Measurements from ENCODE around the gene CTSZ.
"Not testable (repeated sequence)": the region's sequence is repeated elsewhere in the genome, so short reads cannot be mapped to it uniquely, and the experiment has no call there.

Gene CTSZ

DNA sequence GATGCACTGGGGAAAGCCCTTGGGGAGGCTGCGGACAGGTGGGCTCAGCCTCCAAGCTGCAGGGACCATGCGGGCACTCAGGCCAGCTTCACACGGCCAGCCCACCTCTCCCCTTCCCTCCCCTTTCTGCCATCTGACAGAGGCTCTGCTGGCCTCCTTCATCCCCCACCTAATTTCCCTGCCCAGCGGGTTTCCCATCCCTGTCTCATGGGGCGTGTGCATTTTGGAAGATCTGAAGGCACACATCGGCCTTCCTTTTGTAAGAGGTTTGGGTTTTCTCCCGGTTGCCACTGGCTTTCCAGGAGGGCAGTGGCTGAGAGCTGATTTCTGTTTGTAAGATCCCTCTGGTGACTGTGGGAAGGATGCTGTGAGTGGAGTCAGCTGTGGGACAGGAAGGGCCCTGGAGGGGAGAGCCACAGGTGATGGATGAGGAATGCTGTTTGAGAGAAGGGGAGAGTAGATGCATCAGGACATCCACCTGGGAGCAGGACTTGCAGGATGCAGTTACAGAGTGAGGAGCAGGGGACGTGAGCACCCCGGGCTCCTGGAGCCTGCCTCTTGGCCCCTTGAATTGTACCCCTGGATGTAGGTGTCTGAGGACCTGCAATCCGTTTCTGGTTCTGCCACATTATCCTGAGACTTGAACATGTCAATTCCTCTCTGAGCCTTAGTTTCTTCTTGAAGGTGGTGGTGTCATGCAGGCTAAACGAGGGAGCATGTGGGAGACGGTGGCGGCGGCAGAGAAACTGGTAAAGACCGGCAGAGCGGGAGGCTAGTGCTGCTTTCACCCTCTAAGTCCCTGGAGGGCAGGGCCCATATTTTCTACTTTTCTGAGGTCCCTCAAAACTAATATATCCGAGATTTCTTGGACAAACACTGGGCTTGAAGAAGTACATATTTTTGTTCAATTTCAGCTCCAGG lies 6.2 kb upstream of the CTSZ start:
- peak; percentile 22 for DNase-seq
- H3K36me3 Mint-ChIP-seq (ENCODE audit: low read depth) = peaks cover 1% of the 10 kb centered on the region
- no peaks in the 10 kb centered on the region for H3K27me3 Mint-ChIP-seq
- H3K9me3 Mint-ChIP-seq = no peaks in the 10 kb centered on the region
- no peak overlapping the region for H3K27ac Mint-ChIP-seq
- H3K4me1 Mint-ChIP-seq (ENCODE audit: low read depth) = peaks cover 45% of the 10 kb centered on the region
- H3K4me3 Mint-ChIP-seq = no peak overlapping the region

DNA sequence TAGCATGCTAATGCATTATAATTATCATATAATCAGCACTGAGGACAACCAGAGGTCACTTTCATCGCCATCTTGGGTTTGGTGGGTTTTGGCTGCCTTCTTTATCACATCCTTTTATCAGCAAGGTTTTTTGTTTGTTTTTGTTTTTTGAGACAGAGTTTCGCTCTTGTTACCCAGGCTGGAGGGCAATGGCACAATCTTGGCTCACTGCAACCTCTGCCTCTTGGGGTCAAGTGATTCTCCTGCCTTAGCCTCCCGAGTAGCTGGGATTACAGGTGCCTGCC lies 4.8 kb upstream of the CTSZ start:
- H3K27me3 Mint-ChIP-seq; H3K27ac Mint-ChIP-seq; H3K4me3 Mint-ChIP-seq; DNase-seq; H3K9me3 Mint-ChIP-seq; H3K36me3 Mint-ChIP-seq (ENCODE audit: low read depth): not testable (repeated sequence)
- H3K4me1 Mint-ChIP-seq (ENCODE audit: low read depth) = peaks cover 38% of the 10 kb centered on the region

DNA sequence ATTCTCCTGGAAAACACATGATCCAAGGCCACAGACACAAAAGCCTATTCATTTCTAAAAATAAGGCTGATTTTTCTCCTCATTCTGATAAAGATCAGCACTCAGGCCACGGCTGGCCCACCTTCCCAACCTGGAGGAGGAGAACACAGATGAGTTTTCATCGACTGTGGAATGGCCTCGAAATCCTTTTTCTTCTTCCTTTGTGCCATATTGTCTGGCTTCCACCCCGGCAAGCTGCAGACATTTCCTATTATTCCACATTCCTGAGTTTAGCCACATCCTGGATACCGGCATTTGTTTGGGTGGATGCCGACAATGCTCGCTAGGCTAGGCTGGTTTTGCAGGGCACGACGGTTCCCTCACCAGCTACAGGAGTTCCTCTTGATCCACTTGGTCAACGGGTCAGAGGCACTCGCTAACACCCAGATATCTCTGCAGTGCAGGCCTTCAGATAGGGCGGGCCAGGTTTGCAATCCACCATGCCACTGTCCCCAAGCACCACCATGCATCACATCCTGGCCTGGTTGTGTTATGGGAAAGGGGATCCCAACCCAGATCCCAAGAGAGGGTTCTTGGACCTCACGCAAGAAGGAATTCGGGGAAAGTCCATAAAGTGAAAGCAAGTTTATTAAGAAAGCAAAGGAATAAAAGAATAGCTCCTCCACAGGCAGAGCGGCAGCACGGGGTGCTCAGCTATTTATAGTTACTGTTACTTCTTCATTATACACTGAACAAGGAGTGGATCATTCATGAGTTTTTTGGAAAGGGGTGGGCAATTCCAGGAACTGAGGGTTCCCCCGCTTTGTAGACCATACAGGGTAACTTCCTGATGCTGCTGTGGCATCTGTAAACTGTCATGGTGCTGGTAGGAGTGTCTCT lies 4.2 kb upstream of the CTSZ start:
- no peaks in the 10 kb centered on the region for H3K27me3 Mint-ChIP-seq
- no peak overlapping the region for H3K4me3 Mint-ChIP-seq
- DNase-seq = peak; percentile 23
- no peak overlapping the region for H3K27ac Mint-ChIP-seq
- H3K9me3 Mint-ChIP-seq = no peaks in the 10 kb centered on the region
- peaks cover 32% of the 10 kb centered on the region for H3K4me1 Mint-ChIP-seq (ENCODE audit: low read depth)
- H3K36me3 Mint-ChIP-seq (ENCODE audit: low read depth) = peaks cover under 1% of the 10 kb centered on the region

DNA sequence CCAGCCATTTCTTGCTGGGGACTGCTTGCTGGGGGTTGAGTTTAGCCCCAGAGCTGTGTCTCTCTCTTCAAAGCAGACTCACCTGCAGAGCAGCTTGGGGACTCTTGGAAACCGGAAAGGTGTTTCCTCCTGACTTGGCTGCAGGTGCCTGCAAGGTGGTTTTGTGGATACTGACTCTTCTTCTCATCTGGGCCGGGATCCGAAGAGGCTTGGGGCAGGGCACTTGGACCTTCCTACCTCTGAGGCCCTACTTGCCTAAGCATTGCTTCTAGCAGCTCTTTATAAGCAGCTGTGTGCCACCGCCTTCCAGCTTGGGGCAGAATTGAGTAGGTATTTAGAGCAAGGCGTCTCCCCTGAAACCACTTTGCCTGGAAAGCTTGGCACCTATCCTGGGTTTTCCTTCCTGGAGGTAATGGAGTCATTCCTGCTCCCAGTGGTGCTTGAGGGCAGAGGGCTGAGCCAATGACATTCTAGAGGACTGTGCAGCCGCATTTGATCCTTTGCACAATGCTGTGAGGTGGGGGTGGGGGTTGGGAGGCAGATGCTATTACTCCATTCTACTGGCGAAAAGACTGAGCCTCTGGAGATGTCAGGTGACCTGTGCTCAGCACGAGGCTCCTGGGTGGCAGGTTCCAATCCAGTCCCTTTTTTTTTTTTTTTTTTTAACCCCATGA lies 3.4 kb upstream of the CTSZ start:
- Mint-ChIP-seq H3K36me3 (ENCODE audit: low read depth) (peaks cover 2% of the 10 kb centered on the region), H3K4me1 (ENCODE audit: low read depth) (peaks cover 37% of the 10 kb centered on the region), H3K4me3 (no peak overlapping the region), H3K9me3 (no peaks in the 10 kb centered on the region), H3K27me3 (no peaks in the 10 kb centered on the region), H3K27ac (no peak overlapping the region)
- DNase-seq = peak; percentile 28

DNA sequence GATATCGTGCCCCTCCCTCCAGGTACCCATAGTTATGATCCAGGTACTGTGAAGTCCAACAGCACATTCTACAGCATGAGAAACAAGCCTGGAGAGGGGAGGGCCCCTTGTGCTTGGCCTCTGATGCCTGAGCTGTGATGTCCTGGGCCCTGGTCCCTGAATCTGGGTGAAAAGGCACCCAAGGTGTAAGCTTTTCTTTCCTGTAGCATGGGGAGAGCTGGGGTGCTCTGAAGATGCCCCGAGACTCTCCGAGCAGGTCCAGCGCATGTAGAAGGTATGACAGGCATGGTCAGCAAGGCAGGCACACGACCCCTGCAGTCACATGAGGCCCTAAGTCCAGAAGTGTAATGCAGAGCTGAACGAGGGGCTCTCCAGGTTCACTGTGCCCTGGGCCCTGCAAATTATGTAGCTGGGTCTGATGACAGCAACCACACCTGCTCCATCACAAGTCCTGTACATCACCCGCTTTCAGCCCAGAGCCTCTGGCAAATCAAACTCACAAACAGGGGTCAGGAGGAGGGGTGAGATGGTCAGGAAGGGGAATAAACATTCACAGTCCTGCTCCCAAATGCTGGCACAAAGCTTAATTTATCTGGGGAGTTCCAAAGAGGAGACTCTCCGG lies 1.8 kb upstream of the CTSZ start:
- no peak overlapping the region for H3K4me3 Mint-ChIP-seq
- no peaks in the 10 kb centered on the region for H3K9me3 Mint-ChIP-seq
- peaks cover 42% of the 10 kb centered on the region for H3K4me1 Mint-ChIP-seq (ENCODE audit: low read depth)
- H3K27me3 Mint-ChIP-seq = no peaks in the 10 kb centered on the region
- H3K36me3 Mint-ChIP-seq (ENCODE audit: low read depth) = peaks cover 8% of the 10 kb centered on the region
- no peak for DNase-seq
- no peak overlapping the region for H3K27ac Mint-ChIP-seq

DNA sequence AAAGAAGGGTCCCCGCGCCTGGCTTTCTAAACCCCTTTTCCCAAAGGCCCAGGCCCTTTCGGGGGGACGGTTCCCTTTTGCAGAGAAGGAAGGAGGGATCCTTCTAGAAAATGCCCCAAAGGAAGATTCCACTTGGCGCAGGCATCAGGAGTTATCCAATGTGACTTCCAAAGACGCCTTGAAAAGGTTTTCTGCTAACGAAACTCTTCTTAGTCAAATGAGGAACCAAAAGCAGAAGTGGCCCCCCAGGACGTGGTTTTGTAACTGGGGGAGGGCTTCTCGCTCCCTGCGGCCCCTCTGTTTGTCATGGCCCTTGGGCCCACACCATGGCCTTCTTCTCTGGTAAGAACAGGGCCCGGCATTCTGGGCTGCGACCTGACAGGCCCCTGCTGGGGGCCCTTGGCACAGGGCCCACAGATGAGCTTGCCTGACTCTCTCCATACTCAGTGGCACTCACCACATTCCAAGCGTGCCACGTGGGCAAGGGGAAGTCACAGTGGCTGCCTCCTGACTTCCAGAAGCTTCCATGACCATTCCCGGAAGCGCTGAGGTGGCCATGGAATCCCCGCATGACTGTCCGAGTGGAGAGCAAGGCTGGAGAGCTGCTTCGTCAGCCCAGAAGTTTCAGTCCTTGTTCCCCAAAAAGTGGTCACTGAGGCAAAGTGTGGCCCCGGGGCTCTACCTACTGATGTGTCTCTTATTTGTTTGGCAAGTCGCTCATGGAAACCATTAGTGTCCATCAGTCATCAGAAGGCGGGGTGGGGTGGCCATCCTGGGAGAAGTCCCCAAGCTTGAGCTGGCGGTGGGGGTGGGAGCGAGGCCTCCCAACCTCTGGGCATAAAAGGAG lies 834 bp upstream of the CTSZ start:
- H3K9me3 Mint-ChIP-seq = no peaks in the 10 kb centered on the region

DNA sequence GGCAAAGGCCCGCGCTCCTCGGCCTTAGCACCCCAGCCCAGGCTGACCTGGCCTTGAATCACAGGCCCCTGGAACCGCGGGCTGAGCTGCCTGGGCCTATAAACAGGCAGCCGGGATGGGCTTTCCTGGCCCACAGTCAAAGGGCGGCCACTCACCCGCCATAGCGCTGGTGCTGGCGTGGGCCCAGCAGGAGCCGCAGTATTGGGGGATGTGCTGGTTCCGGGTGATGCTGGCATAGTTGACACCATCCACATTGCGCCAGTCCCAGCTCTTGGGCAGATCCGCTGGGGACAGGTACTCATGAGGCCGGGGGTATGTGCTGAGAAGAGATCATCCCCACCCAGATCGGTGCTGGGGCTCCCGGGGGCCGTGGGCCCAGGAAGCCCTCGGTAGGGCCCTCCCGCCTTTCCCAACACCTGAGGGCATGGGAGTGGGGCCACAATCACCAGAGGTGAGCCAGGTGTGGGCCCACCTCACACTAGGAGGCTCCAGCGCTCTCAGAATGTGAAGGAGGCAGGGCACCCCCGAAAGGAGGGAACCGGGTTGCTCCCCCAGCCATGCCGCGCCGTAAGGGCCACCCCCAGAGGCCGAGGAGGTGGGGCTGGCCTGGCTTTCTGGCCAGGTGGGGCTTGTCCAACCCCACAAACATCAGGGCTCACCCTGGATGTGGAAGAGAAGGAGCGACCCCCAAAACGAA lies 739 bp downstream of the CTSZ start:
- H3K27me3 Mint-ChIP-seq = no peaks in the 10 kb centered on the region
- no peaks in the 10 kb centered on the region for H3K9me3 Mint-ChIP-seq
- no peak for DNase-seq
- peaks cover 17% of the 10 kb centered on the region for H3K36me3 Mint-ChIP-seq (ENCODE audit: low read depth)
- H3K4me3 Mint-ChIP-seq = peak overlapping the region; percentile 77
- H3K4me1 Mint-ChIP-seq (ENCODE audit: low read depth) = peaks cover 37% of the 10 kb centered on the region
- H3K27ac Mint-ChIP-seq = peak overlapping the region; percentile 85

More for the DNA sequence above, 834 bp upstream of the CTSZ start:
- H3K27ac Mint-ChIP-seq = peak overlapping the region; percentile 81
- peak; percentile 39 for DNase-seq
- peak overlapping the region; percentile 69 for H3K4me3 Mint-ChIP-seq
- peaks cover 42% of the 10 kb centered on the region for H3K4me1 Mint-ChIP-seq (ENCODE audit: low read depth)
- peaks cover 8% of the 10 kb centered on the region for H3K36me3 Mint-ChIP-seq (ENCODE audit: low read depth)
- H3K27me3 Mint-ChIP-seq = no peaks in the 10 kb centered on the region

DNA sequence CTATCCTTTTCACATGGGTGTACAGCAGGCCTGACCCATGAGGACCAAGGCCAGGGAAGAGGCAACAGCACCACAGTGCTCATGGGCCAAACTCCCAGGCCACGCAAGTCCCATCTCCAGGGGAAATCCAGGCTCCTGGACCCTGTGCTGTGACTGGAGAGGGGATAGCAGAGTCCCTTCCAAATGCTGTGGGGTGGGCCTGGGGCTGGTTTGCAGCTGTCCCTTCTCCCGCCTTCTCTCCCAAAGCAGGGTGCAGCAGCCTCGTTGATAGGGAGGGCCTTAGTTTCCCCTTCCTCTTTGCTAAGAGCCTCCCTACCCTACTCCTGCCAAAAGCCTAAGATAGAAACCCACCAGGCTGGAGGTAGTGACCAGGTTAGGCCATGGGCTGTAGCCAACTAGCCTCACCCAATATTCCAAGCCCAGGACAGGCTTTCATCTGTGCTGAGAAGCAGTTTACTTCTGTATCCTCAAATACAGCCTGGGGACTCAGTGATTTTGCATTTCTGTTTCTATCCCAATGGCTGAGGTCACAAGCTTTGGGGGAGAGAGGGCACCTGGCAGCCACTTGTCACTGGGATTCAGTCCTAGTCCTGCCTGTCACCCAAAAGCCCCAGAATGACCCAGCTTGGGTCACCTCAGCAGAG lies 1.4 kb downstream of the CTSZ start:
- Mint-ChIP-seq H3K27ac (peak overlapping the region; percentile 84), H3K27me3 (no peaks in the 10 kb centered on the region), H3K4me3 (peak overlapping the region; percentile 77), H3K4me1 (ENCODE audit: low read depth) (peaks cover 36% of the 10 kb centered on the region), H3K36me3 (ENCODE audit: low read depth) (peaks cover 21% of the 10 kb centered on the region), H3K9me3 (no peaks in the 10 kb centered on the region)
- peak; percentile 35 for DNase-seq

DNA sequence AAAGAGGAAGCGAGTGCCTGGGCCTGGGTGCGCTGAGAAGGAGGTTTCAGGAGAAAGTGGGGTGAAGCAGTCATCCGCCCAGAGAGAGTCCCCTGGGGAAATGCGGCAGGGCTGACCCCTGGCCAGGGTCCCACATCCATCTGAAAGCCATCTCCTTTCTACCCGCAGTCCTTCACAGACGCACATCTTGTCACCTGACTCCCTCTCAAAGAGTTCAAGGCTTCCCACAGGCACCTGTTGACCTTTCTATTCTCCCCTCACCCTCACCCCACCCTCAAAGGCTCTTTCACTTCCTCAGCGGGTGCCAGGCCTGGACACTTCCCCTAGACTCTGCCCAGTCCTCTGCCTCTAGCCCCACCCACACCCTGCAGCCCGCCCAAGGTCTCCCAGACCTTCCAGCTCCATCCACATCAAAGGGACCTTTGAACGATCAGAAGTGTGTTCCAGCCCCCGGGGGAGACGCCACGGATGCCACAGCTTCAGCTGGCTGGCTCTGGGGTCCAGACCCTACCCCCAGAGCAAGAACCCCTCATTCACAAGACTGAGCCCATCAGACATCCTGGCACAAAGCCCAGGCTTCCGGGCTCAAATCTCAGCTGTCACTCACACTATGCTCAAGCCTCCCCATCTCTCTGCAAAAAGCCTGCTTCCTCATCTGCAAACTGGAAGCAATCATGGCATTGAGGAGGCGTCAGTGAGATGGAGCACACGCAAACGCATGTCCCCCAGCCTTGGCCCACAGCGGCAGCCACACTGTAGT lies 2.1 kb downstream of the CTSZ start:
- Mint-ChIP-seq H3K4me1 (ENCODE audit: low read depth) (peaks cover 36% of the 10 kb centered on the region), H3K4me3 (peak overlapping the region; percentile 77), H3K9me3 (no peaks in the 10 kb centered on the region), H3K27ac (peak overlapping the region; percentile 84), H3K36me3 (ENCODE audit: low read depth) (peaks cover 24% of the 10 kb centered on the region), H3K27me3 (no peaks in the 10 kb centered on the region)
- DNase-seq = peak; percentile 42

DNA sequence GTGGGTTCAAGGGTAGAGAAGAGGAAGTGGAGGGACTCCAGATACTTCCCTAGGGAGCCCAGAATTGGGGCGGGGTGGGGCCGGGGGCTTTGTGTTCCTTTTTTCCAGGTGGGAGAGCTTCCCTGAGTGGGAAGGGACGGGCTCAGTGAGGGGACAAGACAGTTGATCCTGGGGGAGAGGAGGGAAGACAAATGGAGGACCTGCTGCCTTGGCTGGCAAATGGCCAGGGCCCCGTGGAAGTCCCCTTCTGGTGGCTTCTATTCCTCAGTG lies 2.6 kb downstream of the CTSZ start:
- Mint-ChIP-seq H3K27me3 (no peaks in the 10 kb centered on the region), H3K27ac (peak overlapping the region; percentile 84), H3K9me3 (no peaks in the 10 kb centered on the region), H3K4me3 (peak overlapping the region; percentile 77), H3K36me3 (ENCODE audit: low read depth) (peaks cover 25% of the 10 kb centered on the region), H3K4me1 (ENCODE audit: low read depth) (peaks cover 36% of the 10 kb centered on the region)
- peak; percentile 62 for DNase-seq

DNA sequence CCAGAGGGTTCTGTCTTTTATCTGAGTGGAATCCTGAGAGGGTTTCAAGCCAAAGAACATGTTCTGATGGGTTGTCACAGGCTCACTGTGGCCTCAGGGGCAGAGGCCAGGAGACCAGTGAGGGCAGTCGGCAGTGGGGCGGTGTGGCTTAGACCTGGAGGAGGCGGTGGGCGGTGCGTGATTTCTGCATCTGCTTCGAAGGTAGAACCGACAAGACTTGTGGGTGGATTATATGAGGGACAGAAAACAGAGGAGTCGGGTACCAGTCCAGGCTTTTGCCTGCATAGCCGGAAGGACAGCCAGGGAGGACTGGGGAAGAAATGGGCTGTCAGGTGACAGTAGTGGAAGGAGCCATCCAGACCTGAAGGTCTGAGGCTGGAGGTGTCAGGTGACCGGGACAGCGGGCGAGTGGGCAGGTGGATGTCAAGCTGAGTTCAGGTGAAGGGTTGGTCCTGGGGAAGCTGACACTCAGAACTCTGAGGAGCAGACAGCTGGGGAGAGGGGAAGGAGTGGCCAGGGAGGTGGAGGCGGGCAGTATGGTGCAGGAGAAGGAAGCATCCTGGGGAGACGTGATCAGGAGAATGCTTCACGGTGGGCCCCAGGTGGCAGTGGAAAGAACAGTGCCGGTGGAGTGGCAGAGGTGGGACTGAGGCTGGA lies 3.1 kb downstream of the CTSZ start:
- Mint-ChIP-seq H3K27me3 (no peaks in the 10 kb centered on the region), H3K27ac (peak overlapping the region; percentile 84), H3K9me3 (no peaks in the 10 kb centered on the region), H3K4me1 (ENCODE audit: low read depth) (peaks cover 36% of the 10 kb centered on the region), H3K36me3 (ENCODE audit: low read depth) (peaks cover 28% of the 10 kb centered on the region), H3K4me3 (peak overlapping the region; percentile 77)
- DNase-seq = no peak

DNA sequence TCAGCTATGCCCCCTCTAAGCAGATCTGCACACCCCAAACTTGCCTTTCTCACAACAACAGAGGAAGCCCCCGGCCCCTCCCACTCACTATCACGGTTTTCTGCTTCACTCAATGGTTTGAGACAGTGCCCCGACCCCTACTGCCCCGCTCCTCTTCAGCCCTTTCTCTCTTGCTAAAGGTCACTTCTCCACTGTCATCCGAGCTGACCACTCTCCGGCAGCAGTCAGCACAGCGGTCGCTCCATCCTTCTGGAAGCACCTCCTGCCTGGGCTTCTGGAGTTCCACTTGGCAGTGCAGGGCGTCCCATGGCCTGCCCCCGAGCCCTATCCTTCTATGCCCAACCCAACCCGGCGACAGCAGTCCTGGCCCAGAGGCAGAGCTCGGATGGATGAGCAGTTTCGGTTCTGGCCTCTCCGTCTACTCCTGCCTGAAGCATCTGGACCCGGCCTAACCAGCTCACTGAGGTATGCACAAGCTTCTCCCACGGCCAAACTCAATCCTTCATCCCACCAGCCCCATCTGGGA lies 4.1 kb downstream of the CTSZ start:
- peak overlapping the region; percentile 20 for H3K27ac Mint-ChIP-seq
- H3K27me3 Mint-ChIP-seq = no peaks in the 10 kb centered on the region
- no peaks in the 10 kb centered on the region for H3K9me3 Mint-ChIP-seq
- no peak for DNase-seq
- peaks cover 34% of the 10 kb centered on the region for H3K36me3 Mint-ChIP-seq (ENCODE audit: low read depth)
- H3K4me1 Mint-ChIP-seq (ENCODE audit: low read depth) = peaks cover 36% of the 10 kb centered on the region
- H3K4me3 Mint-ChIP-seq = no peak overlapping the region

Data from activated T-cell treated with anti-CD3 and anti-CD28 coated beads, Interleukin-2, amount 50 U/mL, for 24 hours (primary cell).